Adipose tissue (tissue), 3 donors: ENCODE results near the gene SWI5. TPM values are rescaled to one million over a fixed set of nuclear protein-coding genes. Genes with fewer than 3 reads are reported as not detected.

Experiments
- H3K27ac ChIP-seq: one replicate; pipeline ENCODE4 v1.5.1; 2013; ENCODE audit warnings: low read depth, low read length
- WGBS, 3 donors: extraction: QIAGEN DNeasy Blood & Tissue Kit; methylation state at CpG; one replicate each; pipeline ENCODE4 v1.1.7; 2013; 5-methylcytosine and 5-hydroxymethylcytosine counted together
- polyA plus RNA-seq, 3 donors: library from polyadenylated mRNA; stranded (reverse); fragments of 200-250 nt; gene quantifications; one replicate each; pipeline ENCODE4 v1.2.3, GENCODE V29; 2013
- donor health status: healthy with polysubstance abuse.
- donor health status: Bipolar disorder and iron deficiency.
- donor health status: healthy.

Gene SWI5
- polyA plus RNA-seq, 3 donors = 19.4 to 45.3 (median 27.9) TPM

- 83 to 88% (median 85%) methylated on average over 16 of the region's 16 CpGs for WGBS, 3 donors
Observed at GRCh38 chr9:128296340-128297220, 20.5 kb downstream of the SWI5 start.

DNA sequence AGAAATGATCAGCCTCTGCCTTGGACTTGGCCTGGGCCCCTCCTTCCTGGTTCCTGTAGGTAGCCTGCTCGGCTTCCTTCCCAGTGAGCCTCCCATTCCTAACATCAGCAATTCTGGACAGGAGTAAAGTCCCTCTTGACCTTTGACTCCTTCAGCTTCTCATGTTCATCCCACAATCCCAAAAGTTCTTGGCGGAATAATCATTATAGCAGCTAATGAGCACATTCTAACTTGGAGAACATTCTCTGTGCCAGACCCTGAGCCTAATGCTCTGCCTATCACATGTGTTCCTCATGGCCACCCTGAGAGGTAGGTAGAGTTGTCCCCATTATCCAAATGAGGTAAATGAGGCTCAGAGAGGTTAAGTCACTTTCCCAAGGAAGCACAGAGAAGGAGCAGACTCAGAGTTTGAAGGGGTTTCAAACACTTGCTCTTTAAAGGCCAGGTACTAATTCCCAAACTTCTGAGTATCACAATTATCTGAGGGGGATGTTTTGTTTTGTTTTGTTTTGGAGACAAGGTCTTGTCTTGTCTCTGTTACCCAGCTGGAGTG is 21.2 kb downstream of the SWI5 start:
- 82 to 94% (median 83%) methylated on average over 2 of the region's 2 CpGs for WGBS, 3 donors
- H3K27ac ChIP-seq = no peak overlapping the region

More at GRCh38 chr9:128296340-128297220, 20.5 kb downstream of the SWI5 start:
- H3K27ac ChIP-seq = no peak overlapping the region

GRCh38 chr9:128298535-128299482 is 22.7 kb downstream of the SWI5 start:
- WGBS, 3 donors = 80 to 93% (median 88%) methylated on average over 20 of the region's 20 CpGs
- no peak overlapping the region for H3K27ac ChIP-seq

- H3K27ac ChIP-seq = no peak overlapping the region
- WGBS, 3 donors = 70 to 81% (median 80%) methylated on average over 9 of the region's 9 CpGs
Observed at GRCh38 chr9:128304136-128304970, 28.3 kb downstream of the SWI5 start.

DNA sequence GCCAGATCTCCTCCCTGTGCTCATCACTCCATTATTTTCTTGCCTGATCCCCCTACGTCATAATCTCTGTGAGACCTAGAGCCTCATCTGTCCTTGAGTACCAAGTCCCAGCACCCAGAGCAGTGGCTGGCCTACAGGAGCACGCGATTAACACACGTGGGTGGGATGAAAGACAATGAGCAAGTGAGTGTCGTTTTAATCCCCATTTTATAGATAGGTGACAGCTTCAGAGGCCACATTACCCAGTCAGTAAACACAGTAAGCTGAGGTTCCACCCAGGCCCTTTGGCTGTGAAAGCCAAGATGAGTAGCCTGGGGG is 28.9 kb downstream of the SWI5 start:
- WGBS, 3 donors = 61 to 81% (median 72%) methylated on average over 5 of the region's 5 CpGs
- H3K27ac ChIP-seq = no peak overlapping the region

DNA sequence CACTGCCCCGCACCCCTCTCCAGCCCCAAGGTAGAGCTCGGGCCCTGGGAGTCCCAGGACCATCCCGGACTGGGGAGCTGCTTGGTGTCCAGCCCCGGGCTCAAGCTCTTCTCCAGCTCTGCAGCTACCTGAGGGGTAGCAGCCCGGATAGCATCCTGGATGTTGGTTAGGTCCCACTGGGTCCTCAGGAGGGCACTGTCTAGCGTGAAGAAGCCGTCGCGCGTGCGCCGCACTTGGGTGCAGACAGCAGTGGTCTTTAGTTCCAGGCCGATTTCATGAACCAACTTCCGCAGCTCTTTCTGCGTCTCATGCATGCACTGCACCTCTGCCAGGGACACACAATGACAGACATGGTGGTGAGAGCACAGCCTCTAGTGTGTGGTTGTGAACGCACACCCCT is 33.5 kb downstream of the SWI5 start:
- WGBS, 3 donors = 94 to 95% (median 94%) methylated on average over 16 of the region's 16 CpGs
- H3K27ac ChIP-seq = no peak overlapping the region

- no peak overlapping the region for H3K27ac ChIP-seq
- WGBS, 3 donors = 78 to 82% (median 81%) methylated on average over 10 of the region's 10 CpGs
Observed at GRCh38 chr9:128310461-128310860, 34.4 kb downstream of the SWI5 start.

DNA sequence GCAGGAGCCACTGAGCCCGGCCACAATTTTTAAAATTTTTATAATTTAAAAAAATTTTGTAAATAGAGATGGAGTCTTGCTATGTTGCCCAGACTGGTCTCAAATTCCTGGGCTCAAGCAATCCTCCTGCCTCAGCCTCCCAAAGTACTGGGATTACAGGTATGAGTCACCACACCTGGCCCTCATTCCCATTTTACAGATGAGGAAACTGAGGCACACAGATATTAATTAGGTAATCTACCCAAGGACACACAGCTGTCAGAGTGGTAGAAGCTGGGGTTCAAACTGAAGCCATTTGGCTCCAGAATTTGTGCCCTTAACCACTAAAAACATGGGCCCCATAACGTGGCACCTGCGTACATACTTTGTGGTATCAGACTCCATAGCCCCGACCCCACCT is 38.6 kb downstream of the SWI5 start:
- WGBS, 3 donors = 94 to 96% (median 95%) methylated on average over 4 of the region's 4 CpGs
- no peak overlapping the region for H3K27ac ChIP-seq

GRCh38 chr9:128316421-128316820 is 40.3 kb downstream of the SWI5 start:
- no peak overlapping the region for H3K27ac ChIP-seq
- WGBS, 3 donors = 55 to 81% (median 69%) methylated on average over 9 of the region's 9 CpGs

- whole genome bisulfite sequencing, 3 donors = 74 to 92% (median 91%) methylated on average over 2 of the region's 2 CpGs
- H3K27ac ChIP-seq = no peak overlapping the region
Observed at GRCh38 chr9:128317629-128318028, 41.6 kb downstream of the SWI5 start.

DNA sequence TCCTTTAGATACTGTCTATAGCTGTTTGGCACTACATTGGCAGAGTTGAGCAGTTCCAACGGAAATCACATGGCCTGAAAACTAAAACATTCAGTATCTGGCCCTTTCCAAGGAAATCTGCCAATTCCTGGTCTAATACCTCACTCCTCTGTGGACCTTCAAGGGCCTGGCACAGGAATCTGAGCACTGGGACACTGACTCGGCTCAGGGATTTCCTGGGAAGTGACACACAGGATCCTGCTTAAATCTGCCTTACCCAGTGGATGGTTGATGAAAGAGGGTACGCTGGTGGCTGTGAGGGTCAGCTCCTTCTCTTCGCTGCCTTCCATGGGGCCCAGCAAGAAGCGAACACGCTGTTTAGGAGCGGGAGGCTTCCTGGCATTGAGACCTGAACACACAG is 45.3 kb downstream of the SWI5 start:
- H3K27ac ChIP-seq = no peak overlapping the region
- WGBS, 3 donors = 75 to 83% (median 80%) methylated on average over 7 of the region's 7 CpGs

DNA sequence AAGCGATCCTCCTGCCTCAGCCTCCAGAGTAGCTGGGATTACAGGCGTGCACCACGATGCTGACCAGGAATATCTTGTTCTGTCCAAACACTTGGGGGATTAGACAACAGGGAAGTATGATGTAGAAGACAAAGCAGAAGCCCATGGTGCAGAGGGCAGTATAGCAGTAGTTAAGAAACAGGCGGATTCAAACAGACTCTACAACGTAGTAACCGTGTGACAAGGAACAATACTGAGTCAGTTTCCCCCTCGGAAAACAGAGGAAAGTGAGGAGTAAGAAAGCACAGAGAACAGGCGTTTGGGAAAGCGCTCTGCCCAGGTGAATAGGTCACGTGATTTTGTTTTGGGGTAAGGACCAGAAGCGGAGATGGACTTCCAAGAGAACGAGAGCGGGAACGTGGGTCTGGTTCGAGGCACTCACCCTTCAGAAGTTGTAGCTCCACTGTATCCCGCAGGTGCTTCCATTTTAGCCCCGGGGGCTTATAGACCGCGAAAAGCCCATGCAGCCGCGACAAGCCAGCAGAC is 45.9 kb downstream of the SWI5 start:
- WGBS, 3 donors = 2 to 3% (median 2%) methylated on average over 21 of the region's 21 CpGs
- H3K27ac ChIP-seq = no peak overlapping the region

- 0% methylated on average over 83 of the region's 83 CpGs for WGBS, 3 donors
- no peak within 1 kb of the TSS for H3K27ac ChIP-seq
Observed at GRCh38 chr9:128322404-128323211, 46.5 kb downstream of the SWI5 start, which contains the start of the genes COQ4 and TRUB2. Gene COQ4 (plus strand): TSS chr9:128322839. CDS start chr9:128322859, 20 bp downstream. Gene TRUB2 (minus strand): TSS chr9:128322447. CDS start chr9:128322408, 39 bp downstream.

GRCh38 chr9:128323212-128323730 is 47.2 kb downstream of the SWI5 start:
- no peak overlapping the region for H3K27ac ChIP-seq
- 22 to 26% (median 22%) methylated on average over 16 of the region's 16 CpGs for WGBS, 3 donors

- WGBS, 3 donors = 63 to 85% (median 69%) methylated on average over 12 of the region's 12 CpGs
- H3K27ac ChIP-seq = no peak overlapping the region
Observed at GRCh38 chr9:128323791-128324190, 47.7 kb downstream of the SWI5 start.

DNA sequence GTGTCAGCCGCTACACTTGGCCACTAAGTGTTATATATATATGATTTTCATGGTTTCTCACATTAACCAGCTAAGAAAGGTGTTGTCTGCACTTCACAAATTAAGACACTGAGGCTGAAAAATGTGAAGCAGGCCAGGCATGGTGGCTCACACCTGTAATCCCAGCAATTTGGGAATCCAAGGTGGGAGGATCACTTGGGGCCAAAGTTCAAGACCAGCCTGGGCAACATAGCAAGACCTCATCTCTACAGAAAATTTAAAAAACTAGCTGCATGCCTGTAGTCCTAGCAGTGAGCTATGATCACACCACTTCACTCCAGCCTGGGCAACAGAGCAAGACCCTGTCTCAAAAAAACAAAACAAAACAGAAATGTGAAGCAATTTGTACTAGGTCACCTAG is 48.3 kb downstream of the SWI5 start:
- WGBS, 3 donors = 95 to 100% (median 100%) methylated on average over 1 of the region's 1 CpG
- no peak overlapping the region for H3K27ac ChIP-seq

GRCh38 chr9:128325629-128326028 is 49.6 kb downstream of the SWI5 start:
- no peak overlapping the region for H3K27ac ChIP-seq
- WGBS, 3 donors = 80 to 81% (median 80%) methylated on average over 13 of the region's 13 CpGs
